ENCODE data around the gene USP19. TPM values are rescaled to one million over a fixed set of nuclear protein-coding genes. Genes with fewer than 3 reads are reported as not detected.

The USP19 gene
- total and polyA plus RNA-seq, 10 of the 15 experiments (the other 5 are each of a cell fraction or from before 2014, with no cell fraction given): 0.24 to 64.2 (median 33.2) TPM

DNA sequence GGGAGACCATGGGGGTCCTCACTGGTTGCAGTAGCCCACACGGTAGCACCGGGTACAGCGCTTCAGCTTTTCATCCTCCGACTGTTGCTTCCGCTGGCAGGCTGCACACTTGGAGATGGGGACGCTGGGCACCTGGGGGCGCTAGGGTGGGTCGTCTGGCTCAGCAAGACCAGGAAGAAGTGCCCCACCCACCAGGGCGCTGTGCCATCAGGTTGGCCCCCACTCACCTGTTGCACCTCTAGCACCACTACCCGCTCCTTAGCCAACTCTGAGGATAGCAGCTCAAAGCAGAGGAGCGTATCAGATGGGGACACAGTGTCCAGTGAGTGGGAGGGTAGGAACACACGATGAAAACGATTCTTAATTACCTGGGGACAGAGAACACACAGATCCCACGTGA, 8.4 kb downstream of the USP19 start (continued):
- TF ChIP-seq, protein P1, sequence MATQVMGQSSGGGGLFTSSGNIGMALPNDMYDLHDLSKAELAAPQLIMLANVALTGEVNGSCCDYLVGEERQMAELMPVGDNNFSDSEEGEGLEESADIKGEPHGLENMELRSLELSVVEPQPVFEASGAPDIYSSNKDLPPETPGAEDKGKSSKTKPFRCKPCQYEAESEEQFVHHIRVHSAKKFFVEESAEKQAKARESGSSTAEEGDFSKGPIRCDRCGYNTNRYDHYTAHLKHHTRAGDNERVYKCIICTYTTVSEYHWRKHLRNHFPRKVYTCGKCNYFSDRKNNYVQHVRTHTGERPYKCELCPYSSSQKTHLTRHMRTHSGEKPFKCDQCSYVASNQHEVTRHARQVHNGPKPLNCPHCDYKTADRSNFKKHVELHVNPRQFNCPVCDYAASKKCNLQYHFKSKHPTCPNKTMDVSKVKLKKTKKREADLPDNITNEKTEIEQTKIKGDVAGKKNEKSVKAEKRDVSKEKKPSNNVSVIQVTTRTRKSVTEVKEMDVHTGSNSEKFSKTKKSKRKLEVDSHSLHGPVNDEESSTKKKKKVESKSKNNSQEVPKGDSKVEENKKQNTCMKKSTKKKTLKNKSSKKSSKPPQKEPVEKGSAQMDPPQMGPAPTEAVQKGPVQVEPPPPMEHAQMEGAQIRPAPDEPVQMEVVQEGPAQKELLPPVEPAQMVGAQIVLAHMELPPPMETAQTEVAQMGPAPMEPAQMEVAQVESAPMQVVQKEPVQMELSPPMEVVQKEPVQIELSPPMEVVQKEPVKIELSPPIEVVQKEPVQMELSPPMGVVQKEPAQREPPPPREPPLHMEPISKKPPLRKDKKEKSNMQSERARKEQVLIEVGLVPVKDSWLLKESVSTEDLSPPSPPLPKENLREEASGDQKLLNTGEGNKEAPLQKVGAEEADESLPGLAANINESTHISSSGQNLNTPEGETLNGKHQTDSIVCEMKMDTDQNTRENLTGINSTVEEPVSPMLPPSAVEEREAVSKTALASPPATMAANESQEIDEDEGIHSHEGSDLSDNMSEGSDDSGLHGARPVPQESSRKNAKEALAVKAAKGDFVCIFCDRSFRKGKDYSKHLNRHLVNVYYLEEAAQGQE (IDR thresholded peaks at IDR 0.05; ENCODE audit: low read depth, low read length): no peak
- TF ChIP-seq, protein P2, sequence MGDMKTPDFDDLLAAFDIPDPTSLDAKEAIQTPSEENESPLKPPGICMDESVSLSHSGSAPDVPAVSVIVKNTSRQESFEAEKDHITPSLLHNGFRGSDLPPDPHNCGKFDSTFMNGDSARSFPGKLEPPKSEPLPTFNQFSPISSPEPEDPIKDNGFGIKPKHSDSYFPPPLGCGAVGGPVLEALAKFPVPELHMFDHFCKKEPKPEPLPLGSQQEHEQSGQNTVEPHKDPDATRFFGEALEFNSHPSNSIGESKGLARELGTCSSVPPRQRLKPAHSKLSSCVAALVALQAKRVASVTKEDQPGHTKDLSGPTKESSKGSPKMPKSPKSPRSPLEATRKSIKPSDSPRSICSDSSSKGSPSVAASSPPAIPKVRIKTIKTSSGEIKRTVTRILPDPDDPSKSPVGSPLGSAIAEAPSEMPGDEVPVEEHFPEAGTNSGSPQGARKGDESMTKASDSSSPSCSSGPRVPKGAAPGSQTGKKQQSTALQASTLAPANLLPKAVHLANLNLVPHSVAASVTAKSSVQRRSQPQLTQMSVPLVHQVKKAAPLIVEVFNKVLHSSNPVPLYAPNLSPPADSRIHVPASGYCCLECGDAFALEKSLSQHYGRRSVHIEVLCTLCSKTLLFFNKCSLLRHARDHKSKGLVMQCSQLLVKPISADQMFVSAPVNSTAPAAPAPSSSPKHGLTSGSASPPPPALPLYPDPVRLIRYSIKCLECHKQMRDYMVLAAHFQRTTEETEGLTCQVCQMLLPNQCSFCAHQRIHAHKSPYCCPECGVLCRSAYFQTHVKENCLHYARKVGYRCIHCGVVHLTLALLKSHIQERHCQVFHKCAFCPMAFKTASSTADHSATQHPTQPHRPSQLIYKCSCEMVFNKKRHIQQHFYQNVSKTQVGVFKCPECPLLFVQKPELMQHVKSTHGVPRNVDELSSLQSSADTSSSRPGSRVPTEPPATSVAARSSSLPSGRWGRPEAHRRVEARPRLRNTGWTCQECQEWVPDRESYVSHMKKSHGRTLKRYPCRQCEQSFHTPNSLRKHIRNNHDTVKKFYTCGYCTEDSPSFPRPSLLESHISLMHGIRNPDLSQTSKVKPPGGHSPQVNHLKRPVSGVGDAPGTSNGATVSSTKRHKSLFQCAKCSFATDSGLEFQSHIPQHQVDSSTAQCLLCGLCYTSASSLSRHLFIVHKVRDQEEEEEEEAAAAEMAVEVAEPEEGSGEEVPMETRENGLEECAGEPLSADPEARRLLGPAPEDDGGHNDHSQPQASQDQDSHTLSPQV (IDR thresholded peaks at IDR 0.05): no peak
- TF ChIP-seq RUNX3 (IDR thresholded peaks at IDR 0.05; ENCODE audit: low read length) (no peak), SIX5 (IDR thresholded peaks at IDR 0.05; ENCODE audit: low read depth, low read length, severe bottlenecking) (no peak)

DNA sequence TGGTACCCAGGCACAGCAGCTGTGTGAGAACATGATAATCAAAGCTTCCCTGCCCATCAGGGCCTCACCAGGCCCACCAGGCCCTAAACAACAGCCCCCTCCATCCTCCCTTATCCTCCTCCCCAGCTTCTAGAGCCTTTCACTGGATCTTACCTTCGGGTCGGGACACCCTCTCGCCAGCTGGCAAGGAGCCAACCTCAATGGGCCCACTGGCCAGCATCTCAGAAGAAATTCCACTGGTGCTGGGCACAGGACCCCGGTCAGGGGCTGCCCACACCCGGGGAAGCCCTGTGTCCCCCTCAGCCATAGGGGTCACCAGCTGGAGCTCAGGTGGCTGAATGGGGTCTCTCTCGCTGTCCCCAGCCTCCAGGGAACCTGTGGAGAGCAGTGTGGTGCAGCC, 9.3 kb downstream of the USP19 start:
- ChIA-PET RAD21 (ENCODE audit: unreplicated experiment) (no interaction called here), SMC1A (ENCODE audit: uncharacterized antibody, unreplicated experiment) (no interaction called here), CTCF (no interaction called here), POLR2A (interaction anchor here (0.9 kb wide), 1 partner anchor 31 kb away, joined by 4 read pairs; no protein-coding TSS in a partner anchor)
- BruUV-seq (replicated peaks): no TSS peak
- Histone ChIP-seq H3K79me2 (ENCODE audit: control insufficient read depth, insufficient read depth, low read length) (no peaks in the 10 kb centered on the region), H3K36me3 (ENCODE audit: control insufficient read depth in 2 of 2, insufficient read depth in 2 of 2, low read length in 1 of 2) (peaks cover 32 to 49% of the 10 kb centered on the region in 2 experiments), H3K4me3 (no peak overlapping the region), H3K4me1 (ENCODE audit: control insufficient read depth, insufficient read depth, low read length) (no peaks in the 10 kb centered on the region), H2AFZ (ENCODE audit: control insufficient read depth, low read depth, low read length) (no peak overlapping the region), H3K4me2 (ENCODE audit: control insufficient read depth, insufficient read depth) (no peak overlapping the region), H3K9ac (ENCODE audit: control insufficient read depth, insufficient read depth, low read length) (no peak overlapping the region), H3K27ac (ENCODE audit: control insufficient read depth, insufficient read depth) (no peak overlapping the region), H3K9me3 (replicated peaks; ENCODE audit: control insufficient read depth, insufficient read depth, low read length) (no peaks in the 10 kb centered on the region), H3K27me3 (replicated peaks in 1 of 2; ENCODE audit: control insufficient read depth in 2 of 2, insufficient read depth in 2 of 2, low read length in 1 of 2) (no peaks in the 10 kb centered on the region), H4K20me1 (ENCODE audit: control insufficient read depth, insufficient read depth) (no peaks in the 10 kb centered on the region; the same call in 1 of the 2 replicates)
- FAIRE-seq (no peak), ATAC-seq (no peak), DNase-seq (ENCODE audit: low read depth, low spot score) (no peak)
- intact Hi-C loops (cut with micrococcal nuclease; ENCODE audit: unreplicated experiment): no loop called here
- 92% methylated on average over 6 of the region's 6 CpGs for WGBS (ENCODE audit: insufficient coverage, insufficient replicate concordance, low lambda C conversion rate, missing lambda C conversion rate)
- in situ Hi-C loops (cut with MboI): no loop called here
- TF ChIP-seq, protein P3, sequence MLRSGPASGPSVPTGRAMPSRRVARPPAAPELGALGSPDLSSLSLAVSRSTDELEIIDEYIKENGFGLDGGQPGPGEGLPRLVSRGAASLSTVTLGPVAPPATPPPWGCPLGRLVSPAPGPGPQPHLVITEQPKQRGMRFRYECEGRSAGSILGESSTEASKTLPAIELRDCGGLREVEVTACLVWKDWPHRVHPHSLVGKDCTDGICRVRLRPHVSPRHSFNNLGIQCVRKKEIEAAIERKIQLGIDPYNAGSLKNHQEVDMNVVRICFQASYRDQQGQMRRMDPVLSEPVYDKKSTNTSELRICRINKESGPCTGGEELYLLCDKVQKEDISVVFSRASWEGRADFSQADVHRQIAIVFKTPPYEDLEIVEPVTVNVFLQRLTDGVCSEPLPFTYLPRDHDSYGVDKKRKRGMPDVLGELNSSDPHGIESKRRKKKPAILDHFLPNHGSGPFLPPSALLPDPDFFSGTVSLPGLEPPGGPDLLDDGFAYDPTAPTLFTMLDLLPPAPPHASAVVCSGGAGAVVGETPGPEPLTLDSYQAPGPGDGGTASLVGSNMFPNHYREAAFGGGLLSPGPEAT (IDR thresholded peaks at IDR 0.05; ENCODE audit: low read depth): no peak
- TF ChIP-seq HDAC2 (IDR thresholded peaks at IDR 0.05) (no peak), KLF5 (IDR thresholded peaks at IDR 0.05; ENCODE audit: partially characterized antibody) (no peak), ASH2L (IDR thresholded peaks at IDR 0.05; ENCODE audit: borderline replicate concordance, low read depth) (no peak), EP300 (IDR thresholded peaks at IDR 0.05; ENCODE audit: borderline replicate concordance in 1 of 2, control insufficient read depth in 1 of 2, low read depth in 2 of 2, low read length in 2 of 2) (no peak)
- TF ChIP-seq, protein P4, sequence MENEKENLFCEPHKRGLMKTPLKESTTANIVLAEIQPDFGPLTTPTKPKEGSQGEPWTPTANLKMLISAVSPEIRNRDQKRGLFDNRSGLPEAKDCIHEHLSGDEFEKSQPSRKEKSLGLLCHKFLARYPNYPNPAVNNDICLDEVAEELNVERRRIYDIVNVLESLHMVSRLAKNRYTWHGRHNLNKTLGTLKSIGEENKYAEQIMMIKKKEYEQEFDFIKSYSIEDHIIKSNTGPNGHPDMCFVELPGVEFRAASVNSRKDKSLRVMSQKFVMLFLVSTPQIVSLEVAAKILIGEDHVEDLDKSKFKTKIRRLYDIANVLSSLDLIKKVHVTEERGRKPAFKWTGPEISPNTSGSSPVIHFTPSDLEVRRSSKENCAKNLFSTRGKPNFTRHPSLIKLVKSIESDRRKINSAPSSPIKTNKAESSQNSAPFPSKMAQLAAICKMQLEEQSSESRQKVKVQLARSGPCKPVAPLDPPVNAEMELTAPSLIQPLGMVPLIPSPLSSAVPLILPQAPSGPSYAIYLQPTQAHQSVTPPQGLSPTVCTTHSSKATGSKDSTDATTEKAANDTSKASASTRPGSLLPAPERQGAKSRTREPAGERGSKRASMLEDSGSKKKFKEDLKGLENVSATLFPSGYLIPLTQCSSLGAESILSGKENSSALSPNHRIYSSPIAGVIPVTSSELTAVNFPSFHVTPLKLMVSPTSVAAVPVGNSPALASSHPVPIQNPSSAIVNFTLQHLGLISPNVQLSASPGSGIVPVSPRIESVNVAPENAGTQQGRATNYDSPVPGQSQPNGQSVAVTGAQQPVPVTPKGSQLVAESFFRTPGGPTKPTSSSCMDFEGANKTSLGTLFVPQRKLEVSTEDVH (IDR thresholded peaks at IDR 0.05; ENCODE audit: low read depth, partially characterized antibody): no peak
